Right lobe of liver (tissue), 4 donors: ENCODE measurements around the gene ARHGEF18.

Source experiments
- CTCF ChIP-seq, 4 donors: fragments of 200-600 bp in 3 of 4; fragments of 450-650 bp in 1 of 4; IDR thresholded peaks; one replicate each; pipeline versions ENCODE4 v1.5.1 to v1.8.0; 2016 to 2022; ENCODE audit warnings: antibody characterized with exemption in 4 of 4, mild to moderate bottlenecking in 2 of 4
- POLR2A ChIP-seq: fragments of 450-650 bp; IDR thresholded peaks from one replicate; pipeline ENCODE4 v1.6.1; 2017; ENCODE audit warnings: antibody characterized with exemption, mild to moderate bottlenecking
- donor health status: DM: no; HTN: no; CAD: no.
- donor health status: DM: no; HTN: no; CAD: no.
- donor health status: DM: no; HTN: yes; CAD: no.

GRCh38 chr19:7360393-7360984, 11.8 kb downstream of the ARHGEF18 start:
- TF ChIP-seq CTCF (IDR thresholded peaks at IDR 0.05) (no peak), POLR2A (no peak)
